Activated naive CD4-positive, alpha-beta T cell treated with anti-CD3 and anti-CD28 coated beads for 36 hours (primary cell): ENCODE results near the gene PAK1. TPM values are rescaled to one million over a fixed set of nuclear protein-coding genes. Genes with fewer than 3 reads are reported as not detected.

Source experiments
- CTCF ChIA-PET: fragments of 350-600 bp; sonication (Branson Sonifier 250); formaldehyde crosslinking; loops from one replicate; lab custom pipeline; 2021; ENCODE audit warnings: antibody characterized with exemption; lab: Charles Lee
- DNase-seq: peaks from one replicate; pipeline ENCODE4 v3.0.0-alpha.2; 2020
- H3K27ac Mint-ChIP-seq: one replicate; pipeline ENCODE4 v1.8.0; 2021; ENCODE audit warnings: mild to moderate bottlenecking, mixed read lengths
- H3K27me3 Mint-ChIP-seq: one replicate; pipeline ENCODE4 v1.8.0; 2021; ENCODE audit warnings: low read depth, mixed read lengths
- H3K36me3 Mint-ChIP-seq: one replicate; pipeline ENCODE4 v1.8.0; 2021; ENCODE audit warnings: low read depth, mixed read lengths
- H3K4me1 Mint-ChIP-seq: one replicate; pipeline ENCODE4 v1.8.0; 2021; ENCODE audit warnings: low read depth, mixed read lengths
- H3K4me3 Mint-ChIP-seq: one replicate; pipeline ENCODE4 v1.8.0; 2021; ENCODE audit warnings: mild to moderate bottlenecking, moderate library complexity, mixed read lengths
- H3K9me3 Mint-ChIP-seq: one replicate; pipeline ENCODE4 v1.8.0; 2021; ENCODE audit warnings: mixed read lengths
- intact Hi-C: fragments of 100-400 bp; cut with micrococcal nuclease; formaldehyde crosslinking; loops from one replicate; pipeline ENCODE4 v1.15.1; 2023
- total RNA-seq, 2 experiments: library from RNA; stranded (reverse); gene quantifications; one replicate each; pipeline ENCODE4 v1.2.3, GENCODE V29; 2021

PAK1 gene
- total RNA-seq: 10 to 100 TPM; 45.8 to 49.5 TPM

GRCh38 chr11:77473801-77474683, at the start of gene PAK1:
PAK1 (minus strand) TSS chr11:77474094; CDS start chr11:77392520, 81,574 bp downstream.
- CTCF ChIA-PET: interaction anchor here (1.5 kb wide), 1 partner anchor 74 kb away, joined by 3 read pairs; no protein-coding TSS in a partner anchor
- peaks cover 3% of the 10 kb centered on the region for H3K36me3 Mint-ChIP-seq
- no peaks in the 10 kb centered on the region for H3K9me3 Mint-ChIP-seq
- peak within 1 kb of the TSS; percentile 80 for H3K4me3 Mint-ChIP-seq
- H3K27me3 Mint-ChIP-seq: peaks cover 9% of the 10 kb centered on the region
- DNase-seq: peak; percentile 92
- intact Hi-C loops: loop anchor here (1.0 to 5.0 kb wide), 6 partner anchors 23 to 521 kb away; partner anchors contain the start of genes CLNS1A, INTS4 and MYO7A
- peak within 1 kb of the TSS; percentile 74 for H3K27ac Mint-ChIP-seq
- H3K4me1 Mint-ChIP-seq: peaks cover 13% of the 10 kb centered on the region

GRCh38 chr11:77522215-77522614, 48.3 kb upstream of the PAK1 start:
- CTCF ChIA-PET: interaction anchor here (0.8 kb wide), 1 partner anchor 11 kb away, joined by 3 read pairs; no protein-coding TSS in a partner anchor
- H3K27ac Mint-ChIP-seq: no peak overlapping the region

GRCh38 chr11:77519847-77520246, 46.0 kb upstream of the PAK1 start:
- Mint-ChIP-seq H3K4me1 (no peaks in the 10 kb centered on the region), H3K27ac (no peak overlapping the region), H3K27me3 (no peaks in the 10 kb centered on the region), H3K4me3 (no peak overlapping the region), H3K9me3 (no peaks in the 10 kb centered on the region), H3K36me3 (no peaks in the 10 kb centered on the region)
- intact Hi-C loops: no loop called here
- DNase-seq: no peak
- CTCF ChIA-PET: interaction anchor here (1.0 kb wide), 1 partner anchor 48 kb away, joined by 4 read pairs; no protein-coding TSS in a partner anchor

More at GRCh38 chr11:77522215-77522614, 48.3 kb upstream of the PAK1 start:
- no peak for DNase-seq
- no peaks in the 10 kb centered on the region for H3K36me3 Mint-ChIP-seq
- intact Hi-C loops: no loop called here
- no peak overlapping the region for H3K4me3 Mint-ChIP-seq
- no peaks in the 10 kb centered on the region for H3K27me3 Mint-ChIP-seq
- no peaks in the 10 kb centered on the region for H3K4me1 Mint-ChIP-seq
- no peaks in the 10 kb centered on the region for H3K9me3 Mint-ChIP-seq

- no peaks in the 10 kb centered on the region for H3K27me3 Mint-ChIP-seq
- intact Hi-C loops: no loop called here
- CTCF ChIA-PET: no interaction called here
Measured at GRCh38 chr11:77518471-77518870, 44.6 kb upstream of the PAK1 start.

GRCh38 chr11:77517753-77518152, 43.9 kb upstream of the PAK1 start:
- Mint-ChIP-seq H3K9me3 (no peaks in the 10 kb centered on the region), H3K27me3 (no peaks in the 10 kb centered on the region), H3K4me1 (no peaks in the 10 kb centered on the region), H3K36me3 (no peaks in the 10 kb centered on the region), H3K27ac (no peak overlapping the region), H3K4me3 (no peak overlapping the region)
- CTCF ChIA-PET: no interaction called here
- intact Hi-C loops: no loop called here
- no peak for DNase-seq

More at GRCh38 chr11:77518471-77518870, 44.6 kb upstream of the PAK1 start:
- Mint-ChIP-seq H3K36me3 (no peaks in the 10 kb centered on the region), H3K9me3 (no peaks in the 10 kb centered on the region), H3K27ac (no peak overlapping the region), H3K4me1 (no peaks in the 10 kb centered on the region), H3K4me3 (no peak overlapping the region)
- DNase-seq: no peak

GRCh38 chr11:77517226-77517625, 43.3 kb upstream of the PAK1 start:
- no peak overlapping the region for H3K27ac Mint-ChIP-seq
- no peaks in the 10 kb centered on the region for H3K4me1 Mint-ChIP-seq
- H3K4me3 Mint-ChIP-seq: no peak overlapping the region
- CTCF ChIA-PET: no interaction called here
- no peaks in the 10 kb centered on the region for H3K36me3 Mint-ChIP-seq
- H3K9me3 Mint-ChIP-seq: no peaks in the 10 kb centered on the region
- H3K27me3 Mint-ChIP-seq: no peaks in the 10 kb centered on the region
- DNase-seq: no peak
- intact Hi-C loops: no loop called here

GRCh38 chr11:77515483-77515882, 41.6 kb upstream of the PAK1 start:
- DNase-seq: no peak
- H3K36me3 Mint-ChIP-seq: no peaks in the 10 kb centered on the region

GRCh38 chr11:77515063-77515462, 41.2 kb upstream of the PAK1 start:
- intact Hi-C loops: no loop called here
- Mint-ChIP-seq H3K9me3 (no peaks in the 10 kb centered on the region), H3K27me3 (peaks cover 2% of the 10 kb centered on the region), H3K36me3 (no peaks in the 10 kb centered on the region), H3K27ac (no peak overlapping the region), H3K4me1 (no peaks in the 10 kb centered on the region), H3K4me3 (no peak overlapping the region)
- CTCF ChIA-PET: no interaction called here
- DNase-seq: no peak

More at GRCh38 chr11:77515483-77515882, 41.6 kb upstream of the PAK1 start:
- Mint-ChIP-seq H3K4me1 (no peaks in the 10 kb centered on the region), H3K4me3 (no peak overlapping the region), H3K27me3 (peaks cover 1% of the 10 kb centered on the region), H3K27ac (no peak overlapping the region), H3K9me3 (no peaks in the 10 kb centered on the region)
- intact Hi-C loops: no loop called here
- CTCF ChIA-PET: no interaction called here

GRCh38 chr11:77512092-77512491, 38.2 kb upstream of the PAK1 start:
- Mint-ChIP-seq H3K4me1 (no peaks in the 10 kb centered on the region), H3K4me3 (no peak overlapping the region), H3K9me3 (no peaks in the 10 kb centered on the region), H3K27me3 (peaks cover 2% of the 10 kb centered on the region), H3K36me3 (no peaks in the 10 kb centered on the region), H3K27ac (no peak overlapping the region)
- DNase-seq: no peak
- intact Hi-C loops: no loop called here
- CTCF ChIA-PET: interaction anchor here (0.6 to 1.3 kb wide), 4 partner anchors 10 to 693 kb away, joined by 3 to 4 read pairs (median 3); no protein-coding TSS in a partner anchor

GRCh38 chr11:77510851-77511250, 37.0 kb upstream of the PAK1 start:
- DNase-seq: no peak
- CTCF ChIA-PET: interaction anchor here (0.6 kb wide), 1 partner anchor 11 kb away, joined by 4 read pairs; no protein-coding TSS in a partner anchor
- intact Hi-C loops: no loop called here
- Mint-ChIP-seq H3K36me3 (no peaks in the 10 kb centered on the region), H3K4me3 (no peak overlapping the region), H3K27me3 (peaks cover 3% of the 10 kb centered on the region), H3K9me3 (no peaks in the 10 kb centered on the region), H3K27ac (no peak overlapping the region), H3K4me1 (no peaks in the 10 kb centered on the region)

GRCh38 chr11:77510095-77510494, 36.2 kb upstream of the PAK1 start:
- H3K27ac Mint-ChIP-seq: no peak overlapping the region
- no peak overlapping the region for H3K4me3 Mint-ChIP-seq
- no peaks in the 10 kb centered on the region for H3K36me3 Mint-ChIP-seq
- peaks cover 5% of the 10 kb centered on the region for H3K27me3 Mint-ChIP-seq
- no peaks in the 10 kb centered on the region for H3K9me3 Mint-ChIP-seq
- intact Hi-C loops: no loop called here
- no peaks in the 10 kb centered on the region for H3K4me1 Mint-ChIP-seq
- CTCF ChIA-PET: no interaction called here
- no peak for DNase-seq

GRCh38 chr11:77508019-77508418, 34.1 kb upstream of the PAK1 start:
- Mint-ChIP-seq H3K36me3 (no peaks in the 10 kb centered on the region), H3K4me3 (no peak overlapping the region), H3K27ac (no peak overlapping the region), H3K4me1 (no peaks in the 10 kb centered on the region), H3K9me3 (no peaks in the 10 kb centered on the region), H3K27me3 (peaks cover 5% of the 10 kb centered on the region)
- no peak for DNase-seq
- intact Hi-C loops: no loop called here
- CTCF ChIA-PET: interaction anchor here (0.6 kb wide), 1 partner anchor 168 kb away, joined by 3 read pairs; no protein-coding TSS in a partner anchor
